Endothelial cell of umbilical vein (primary cell): ENCODE measurements around the gene BSG.

Source experiments
- EZH2 ChIP-seq: IDR thresholded peaks from 2 replicates; pipeline ENCODE4 v1.6.1; 2012; ENCODE audit warnings: borderline replicate concordance, low read depth, mild to moderate bottlenecking, moderate library complexity, low read length, inconsistent platforms; ENCODE audit not compliant: severe bottlenecking
- POLR2A ChIP-seq: IDR thresholded peaks from 2 replicates; pipeline ENCODE4 v1.6.1; 2012; ENCODE audit warnings: low read depth, mild to moderate bottlenecking, control low read depth, low read length
- POLR2AphosphoS5 ChIP-seq: IDR thresholded peaks from 2 replicates; pipeline ENCODE4 v1.6.1; 2012; ENCODE audit warnings: low read depth, mild to moderate bottlenecking, control low read depth, low read length, moderate library complexity; ENCODE audit not compliant: insufficient read depth
- TF ChIP-seq, protein P1 (sequence below), 2 donors: IDR thresholded peaks; 1 replicate in 1 of 2; 2 replicates in 1 of 2; pipeline ENCODE4 v1.5.1; 2011; ENCODE audit warnings: low read length in 2 of 2, mild to moderate bottlenecking in 2 of 2, moderate library complexity in 2 of 2, control low read depth in 1 of 2, inconsistent platforms in 1 of 2, low read depth in 1 of 2; ENCODE audit not compliant: insufficient read depth in 1 of 2; ENCODE audit errors: extremely low read depth in 1 of 2
- TF ChIP-seq, protein P2 (sequence below): IDR thresholded peaks from 2 replicates; pipeline ENCODE4 v1.6.1; 2011; ENCODE audit not compliant: insufficient read depth, insufficient read length

DNA sequence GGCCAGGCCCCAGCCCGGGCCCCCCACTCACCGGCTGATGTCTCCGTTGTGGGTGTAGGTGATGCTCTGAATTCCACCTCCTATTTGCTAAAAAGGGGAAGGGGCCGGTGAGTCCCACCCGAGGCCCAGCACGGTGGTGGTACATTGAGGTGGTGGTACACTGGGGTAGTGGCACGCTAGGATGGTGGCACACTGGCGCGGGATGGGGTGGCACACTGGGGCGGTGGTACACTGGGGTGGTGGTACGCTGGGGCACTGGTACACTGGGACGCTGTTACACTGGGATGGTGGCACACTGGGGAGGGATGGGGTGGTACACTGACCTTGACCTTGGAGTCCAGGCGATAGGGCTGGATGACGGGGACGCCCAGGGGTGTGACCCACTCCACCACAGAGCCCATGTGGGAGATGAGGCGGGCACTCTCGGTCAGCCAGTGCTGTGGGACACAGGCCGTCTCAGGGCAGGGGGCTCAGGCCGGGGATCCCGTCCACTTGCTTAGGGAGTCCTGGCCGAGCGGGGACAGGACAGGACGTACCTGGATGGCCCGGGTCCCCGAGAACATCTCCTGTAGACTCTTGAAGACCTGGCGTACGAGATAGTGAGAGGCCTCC lies 46.4 kb downstream of the BSG start:
- TF ChIP-seq, protein P1, sequence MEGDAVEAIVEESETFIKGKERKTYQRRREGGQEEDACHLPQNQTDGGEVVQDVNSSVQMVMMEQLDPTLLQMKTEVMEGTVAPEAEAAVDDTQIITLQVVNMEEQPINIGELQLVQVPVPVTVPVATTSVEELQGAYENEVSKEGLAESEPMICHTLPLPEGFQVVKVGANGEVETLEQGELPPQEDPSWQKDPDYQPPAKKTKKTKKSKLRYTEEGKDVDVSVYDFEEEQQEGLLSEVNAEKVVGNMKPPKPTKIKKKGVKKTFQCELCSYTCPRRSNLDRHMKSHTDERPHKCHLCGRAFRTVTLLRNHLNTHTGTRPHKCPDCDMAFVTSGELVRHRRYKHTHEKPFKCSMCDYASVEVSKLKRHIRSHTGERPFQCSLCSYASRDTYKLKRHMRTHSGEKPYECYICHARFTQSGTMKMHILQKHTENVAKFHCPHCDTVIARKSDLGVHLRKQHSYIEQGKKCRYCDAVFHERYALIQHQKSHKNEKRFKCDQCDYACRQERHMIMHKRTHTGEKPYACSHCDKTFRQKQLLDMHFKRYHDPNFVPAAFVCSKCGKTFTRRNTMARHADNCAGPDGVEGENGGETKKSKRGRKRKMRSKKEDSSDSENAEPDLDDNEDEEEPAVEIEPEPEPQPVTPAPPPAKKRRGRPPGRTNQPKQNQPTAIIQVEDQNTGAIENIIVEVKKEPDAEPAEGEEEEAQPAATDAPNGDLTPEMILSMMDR (IDR thresholded peaks at IDR 0.05; ENCODE audit: extremely low read depth in 1 of 2, insufficient read depth in 1 of 2, low read depth in 1 of 2, low read length in 2 of 2): no peak
- TF ChIP-seq EZH2 (no peak), POLR2A (no peak), POLR2AphosphoS5 (no peak)
- TF ChIP-seq, protein P2, sequence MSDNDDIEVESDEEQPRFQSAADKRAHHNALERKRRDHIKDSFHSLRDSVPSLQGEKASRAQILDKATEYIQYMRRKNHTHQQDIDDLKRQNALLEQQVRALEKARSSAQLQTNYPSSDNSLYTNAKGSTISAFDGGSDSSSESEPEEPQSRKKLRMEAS: no peak
